ENCODE data around the gene MYO3B. TPM values are rescaled to one million over a fixed set of nuclear protein-coding genes. Genes with fewer than 3 reads are reported as not detected.

The MYO3B gene
- total RNA-seq, 2 experiments from 2014 or later = not detected

GRCh38 chr2:170652637-170653417 is 474.9 kb downstream of the MYO3B start:
- no peak overlapping the region for H3K4me3 ChIP-seq (ENCODE audit: low read depth, low read length, poor library complexity, severe bottlenecking)
- BruUV-seq (replicated peaks) = no TSS peak

DNA sequence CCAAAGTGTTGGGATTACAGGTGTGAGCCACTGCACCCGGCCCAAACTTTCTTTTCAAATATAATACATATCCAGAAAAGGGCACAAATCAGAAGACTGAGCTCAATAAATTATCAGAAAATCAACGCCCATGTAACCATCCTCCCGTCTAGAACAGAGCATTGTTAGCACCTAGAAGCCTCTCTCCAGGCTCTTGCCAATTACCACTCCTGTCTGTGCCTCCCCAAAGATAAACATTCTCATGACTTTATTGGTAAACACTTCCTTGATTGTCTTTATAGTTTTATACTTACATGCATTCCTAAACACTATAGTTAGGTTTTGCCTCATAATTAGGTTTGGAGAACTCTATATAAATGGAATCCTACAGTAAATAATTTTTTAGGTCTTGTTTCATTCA is 478.7 kb downstream of the MYO3B start:
- H3K9me3 ChIP-seq (ENCODE audit: low read length) = no peaks in the 10 kb centered on the region
- H3K4me3 ChIP-seq (ENCODE audit: low read depth, low read length, poor library complexity, severe bottlenecking) = no peak overlapping the region
- CTCF ChIA-PET (ENCODE audit: unreplicated experiment) = no interaction called here
- H3K4me2 ChIP-seq (ENCODE audit: low read length) = no peak overlapping the region
- no peaks in the 10 kb centered on the region for H3K79me2 ChIP-seq (ENCODE audit: insufficient read depth, low read depth, low read length)
- no peaks in the 10 kb centered on the region for H4K20me1 ChIP-seq (ENCODE audit: insufficient read depth, low read length)
- intact Hi-C loops (cut with micrococcal nuclease; ENCODE audit: unreplicated experiment) = no loop called here
- BruUV-seq (replicated peaks) = no TSS peak
- H3K9me2 ChIP-seq (ENCODE audit: insufficient read depth, low read length) = no peaks in the 10 kb centered on the region
- H3K4me1 ChIP-seq (ENCODE audit: insufficient read depth, low read length, poor library complexity, severe bottlenecking) = no peaks in the 10 kb centered on the region
- DNase-seq (ENCODE audit: low spot score) = no peak
- H3K36me3 ChIP-seq (ENCODE audit: insufficient read depth, low read length) = no peaks in the 10 kb centered on the region
- no peak for TF ChIP-seq EZH2phosphoT487 (IDR thresholded peaks at IDR 0.05; ENCODE audit: borderline replicate concordance, low read depth, low read length)
- no peak overlapping the region for H3K27ac ChIP-seq (ENCODE audit: low read depth, low read length, poor library complexity, severe bottlenecking)
- POLR2A ChIA-PET = interaction anchor here (0.6 kb wide), 1 partner anchor 23 kb away, joined by 4 read pairs; no protein-coding TSS in a partner anchor
- no peak overlapping the region for H2AFZ ChIP-seq (ENCODE audit: low read length)

More at GRCh38 chr2:170652637-170653417, 474.9 kb downstream of the MYO3B start:
- no peak overlapping the region for H2AFZ ChIP-seq (ENCODE audit: low read length)
- DNase-seq (ENCODE audit: low spot score) = no peak
- H4K20me1 ChIP-seq (ENCODE audit: insufficient read depth, low read length) = no peaks in the 10 kb centered on the region
- ChIA-PET CTCF (ENCODE audit: unreplicated experiment) (no interaction called here), POLR2A (no interaction called here)
- no peaks in the 10 kb centered on the region for H3K79me2 ChIP-seq (ENCODE audit: insufficient read depth, low read depth, low read length)
- no peaks in the 10 kb centered on the region for H3K9me2 ChIP-seq (ENCODE audit: insufficient read depth, low read length)
- no peak for TF ChIP-seq EZH2phosphoT487 (IDR thresholded peaks at IDR 0.05; ENCODE audit: borderline replicate concordance, low read depth, low read length)
- TF ChIP-seq, protein P1, sequence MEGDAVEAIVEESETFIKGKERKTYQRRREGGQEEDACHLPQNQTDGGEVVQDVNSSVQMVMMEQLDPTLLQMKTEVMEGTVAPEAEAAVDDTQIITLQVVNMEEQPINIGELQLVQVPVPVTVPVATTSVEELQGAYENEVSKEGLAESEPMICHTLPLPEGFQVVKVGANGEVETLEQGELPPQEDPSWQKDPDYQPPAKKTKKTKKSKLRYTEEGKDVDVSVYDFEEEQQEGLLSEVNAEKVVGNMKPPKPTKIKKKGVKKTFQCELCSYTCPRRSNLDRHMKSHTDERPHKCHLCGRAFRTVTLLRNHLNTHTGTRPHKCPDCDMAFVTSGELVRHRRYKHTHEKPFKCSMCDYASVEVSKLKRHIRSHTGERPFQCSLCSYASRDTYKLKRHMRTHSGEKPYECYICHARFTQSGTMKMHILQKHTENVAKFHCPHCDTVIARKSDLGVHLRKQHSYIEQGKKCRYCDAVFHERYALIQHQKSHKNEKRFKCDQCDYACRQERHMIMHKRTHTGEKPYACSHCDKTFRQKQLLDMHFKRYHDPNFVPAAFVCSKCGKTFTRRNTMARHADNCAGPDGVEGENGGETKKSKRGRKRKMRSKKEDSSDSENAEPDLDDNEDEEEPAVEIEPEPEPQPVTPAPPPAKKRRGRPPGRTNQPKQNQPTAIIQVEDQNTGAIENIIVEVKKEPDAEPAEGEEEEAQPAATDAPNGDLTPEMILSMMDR (conservative IDR thresholded peaks at IDR 0.05; ENCODE audit: low read length) = no peak
- no peaks in the 10 kb centered on the region for H3K4me1 ChIP-seq (ENCODE audit: insufficient read depth, low read length, poor library complexity, severe bottlenecking)
- H3K9me3 ChIP-seq (ENCODE audit: low read length) = no peaks in the 10 kb centered on the region
- H3K36me3 ChIP-seq (ENCODE audit: insufficient read depth, low read length) = no peaks in the 10 kb centered on the region
- H3K4me2 ChIP-seq (ENCODE audit: low read length) = no peak overlapping the region
- no peak overlapping the region for H3K27ac ChIP-seq (ENCODE audit: low read depth, low read length, poor library complexity, severe bottlenecking)
- intact Hi-C loops (cut with micrococcal nuclease; ENCODE audit: unreplicated experiment) = no loop called here

DNA sequence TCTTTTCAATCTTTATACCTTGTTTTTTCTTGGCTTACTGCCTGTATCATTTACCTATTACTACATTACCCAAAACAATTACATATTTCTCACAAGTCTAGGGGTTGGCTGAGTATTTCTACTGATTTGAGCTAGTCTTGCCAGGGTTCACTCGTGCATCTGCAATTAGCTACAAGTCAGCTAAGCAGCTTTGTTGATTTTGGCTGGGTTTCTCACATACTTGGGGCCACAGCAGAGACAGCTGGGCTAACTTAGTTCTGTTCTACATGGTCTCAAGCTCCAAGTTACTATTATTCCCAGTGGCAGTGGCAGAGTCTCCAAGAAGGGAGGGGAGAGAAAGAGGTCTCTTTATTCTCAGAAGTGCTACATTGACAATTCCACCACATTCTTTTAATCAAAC is 482.5 kb downstream of the MYO3B start:
- intact Hi-C loops (cut with micrococcal nuclease; ENCODE audit: unreplicated experiment) = no loop called here
- TF ChIP-seq, protein P1 (conservative IDR thresholded peaks at IDR 0.05; ENCODE audit: low read length) = no peak
- no peak for TF ChIP-seq EZH2phosphoT487 (IDR thresholded peaks at IDR 0.05; ENCODE audit: borderline replicate concordance, low read depth, low read length)
- no peaks in the 10 kb centered on the region for H3K79me2 ChIP-seq (ENCODE audit: insufficient read depth, low read depth, low read length)
- H2AFZ ChIP-seq (ENCODE audit: low read length) = no peak overlapping the region
- DNase-seq (ENCODE audit: low spot score) = no peak
- no peaks in the 10 kb centered on the region for H3K36me3 ChIP-seq (ENCODE audit: insufficient read depth, low read length)
- H3K4me3 ChIP-seq (ENCODE audit: low read depth, low read length, poor library complexity, severe bottlenecking) = no peak overlapping the region
- ChIA-PET CTCF (ENCODE audit: unreplicated experiment) (no interaction called here), POLR2A (interaction anchor here (0.9 kb wide), 1 partner anchor 18 kb away, joined by 4 read pairs; no protein-coding TSS in a partner anchor)
- H3K4me2 ChIP-seq (ENCODE audit: low read length) = no peak overlapping the region
- no peaks in the 10 kb centered on the region for H3K9me2 ChIP-seq (ENCODE audit: insufficient read depth, low read length)
- BruUV-seq (replicated peaks) = no TSS peak
- no peaks in the 10 kb centered on the region for H3K4me1 ChIP-seq (ENCODE audit: insufficient read depth, low read length, poor library complexity, severe bottlenecking)
- H3K27ac ChIP-seq (ENCODE audit: low read depth, low read length, poor library complexity, severe bottlenecking) = no peak overlapping the region
- H4K20me1 ChIP-seq (ENCODE audit: insufficient read depth, low read length) = no peaks in the 10 kb centered on the region
- no peaks in the 10 kb centered on the region for H3K9me3 ChIP-seq (ENCODE audit: low read length)
